Measurements from ENCODE around the gene FXYD1. TPM values are rescaled to one million over a fixed set of nuclear protein-coding genes. Genes with fewer than 3 reads are reported as not detected.

Gene FXYD1
- total RNA-seq, 1 experiment from 2014 or later: not detected

GRCh38 chr19:35094656-35095055 is 44.0 kb upstream of the FXYD1 start:
- Histone ChIP-seq H3K4me1 (replicated peaks; ENCODE audit: insufficient read depth) (no peaks in the 10 kb centered on the region), H4K20me1 (ENCODE audit: insufficient read depth) (no peaks in the 10 kb centered on the region), H3K27ac (no peak overlapping the region), H3K4me3 (no peak overlapping the region), H3K27me3 (ENCODE audit: insufficient read depth, low read depth) (no peaks in the 10 kb centered on the region), H2AFZ (no peak overlapping the region), H3F3A (ENCODE audit: insufficient read depth, low read depth) (peaks cover 5% of the 10 kb centered on the region; the same call in 1 of the 2 replicates), H3K9me2 (ENCODE audit: insufficient read depth) (no peaks in the 10 kb centered on the region), H3K36me3 (ENCODE audit: low read depth) (no peaks in the 10 kb centered on the region), H3K79me2 (ENCODE audit: low read depth) (no peaks in the 10 kb centered on the region), H3K4me2 (no peak overlapping the region), H3K9me3 (ENCODE audit: insufficient read depth, low read depth) (no peaks in the 10 kb centered on the region)
- intact Hi-C loops (cut with micrococcal nuclease; ENCODE audit: unreplicated experiment): no loop called here
- ChIA-PET CTCF (no interaction called here), POLR2A (ENCODE audit: unreplicated experiment) (no interaction called here)
- DNase-seq: no peak
- no TSS peak for BruUV-seq (replicated peaks)
- TF ChIP-seq EZH2 (IDR thresholded peaks at IDR 0.05; ENCODE audit: low read depth): no peak
- TF ChIP-seq CTCF (conservative IDR thresholded peaks at IDR 0.05): no peak

GRCh38 chr19:35095667-35096368 is 42.8 kb upstream of the FXYD1 start:
- H3K4me3 ChIP-seq: no peak overlapping the region
- CTCF ChIA-PET: interaction anchor here (0.5 kb wide), 1 partner anchor 739 kb away, joined by 4 read pairs; no protein-coding TSS in a partner anchor
- TF ChIP-seq EZH2 (IDR thresholded peaks at IDR 0.05; ENCODE audit: low read depth) (no peak), CTCF (conservative IDR thresholded peaks at IDR 0.05) (no peak)
- no peaks in the 10 kb centered on the region for H3K9me2 ChIP-seq (ENCODE audit: insufficient read depth)
- H3F3A ChIP-seq (ENCODE audit: insufficient read depth, low read depth): peaks cover 3% of the 10 kb centered on the region; the same call in 1 of the 2 replicates
- intact Hi-C loops (cut with micrococcal nuclease; ENCODE audit: unreplicated experiment): no loop called here
- H3K27me3 ChIP-seq (ENCODE audit: insufficient read depth, low read depth): no peaks in the 10 kb centered on the region
- H3K36me3 ChIP-seq (ENCODE audit: low read depth): no peaks in the 10 kb centered on the region
- H3K27ac ChIP-seq: no peak overlapping the region
- no peak for DNase-seq
- POLR2A ChIA-PET (ENCODE audit: unreplicated experiment): no interaction called here
- H3K4me1 ChIP-seq (replicated peaks; ENCODE audit: insufficient read depth): no peaks in the 10 kb centered on the region
- H2AFZ ChIP-seq: no peak overlapping the region
- no peaks in the 10 kb centered on the region for H3K9me3 ChIP-seq (ENCODE audit: insufficient read depth, low read depth)
- H4K20me1 ChIP-seq (ENCODE audit: insufficient read depth): no peaks in the 10 kb centered on the region
- H3K4me2 ChIP-seq: no peak overlapping the region
- no peaks in the 10 kb centered on the region for H3K79me2 ChIP-seq (ENCODE audit: low read depth)
- no TSS peak for BruUV-seq (replicated peaks)

- Histone ChIP-seq H3K4me2 (no peak overlapping the region), H3K27me3 (ENCODE audit: insufficient read depth, low read depth) (no peaks in the 10 kb centered on the region), H3K27ac (no peak overlapping the region), H4K20me1 (ENCODE audit: insufficient read depth) (no peaks in the 10 kb centered on the region), H3K4me3 (no peak overlapping the region), H3K79me2 (ENCODE audit: low read depth) (no peaks in the 10 kb centered on the region), H3K9me2 (ENCODE audit: insufficient read depth) (no peaks in the 10 kb centered on the region), H2AFZ (no peak overlapping the region), H3F3A (ENCODE audit: insufficient read depth, low read depth) (peaks cover 3% of the 10 kb centered on the region; the same call in 1 of the 2 replicates), H3K9me3 (ENCODE audit: insufficient read depth, low read depth) (no peaks in the 10 kb centered on the region), H3K4me1 (replicated peaks; ENCODE audit: insufficient read depth) (no peaks in the 10 kb centered on the region), H3K36me3 (ENCODE audit: low read depth) (no peaks in the 10 kb centered on the region)
- ChIA-PET POLR2A (ENCODE audit: unreplicated experiment) (interaction anchor here (0.6 kb wide), 1 partner anchor 155 kb away, joined by 5 read pairs; no protein-coding TSS in a partner anchor), CTCF (interaction anchor here (0.7 kb wide), 1 partner anchor 172 kb away, joined by 10 read pairs; no protein-coding TSS in a partner anchor)
- TF ChIP-seq CTCF (conservative IDR thresholded peaks at IDR 0.05) (no peak), EZH2 (IDR thresholded peaks at IDR 0.05; ENCODE audit: low read depth) (no peak)
- DNase-seq: no peak
- intact Hi-C loops (cut with micrococcal nuclease; ENCODE audit: unreplicated experiment): no loop called here
- no TSS peak for BruUV-seq (replicated peaks)
Observed at GRCh38 chr19:35098413-35099049, 40.1 kb upstream of the FXYD1 start.

Measured in PC-9 (cell line).